EH (cell line): ENCODE measurements around the gene GABARAPL1.

Experiments
- DNase-seq: peaks from one replicate; pipeline ENCODE4 v3.0.0-alpha.2; 2015; ENCODE audit warnings: low read depth

Gene GABARAPL1

GRCh38 chr12:10234562-10234961 lies 21.9 kb downstream of the GABARAPL1 start:
- DNase-seq = no peak

- DNase-seq = peak; percentile 48
These were observed 23.3 kb downstream of the GABARAPL1 start for GRCh38 chr12:10235761-10236631.

GRCh38 chr12:10236720-10237119 lies 24.0 kb downstream of the GABARAPL1 start:
- no peak for DNase-seq

- DNase-seq = no peak
These were observed 25.8 kb downstream of the GABARAPL1 start for GRCh38 chr12:10238526-10238925.

GRCh38 chr12:10241290-10241689 lies 28.6 kb downstream of the GABARAPL1 start:
- no peak for DNase-seq

- no peak for DNase-seq
These were observed 29.1 kb downstream of the GABARAPL1 start for GRCh38 chr12:10241727-10242126.

GRCh38 chr12:10242539-10242938 lies 29.9 kb downstream of the GABARAPL1 start:
- DNase-seq = no peak

- no peak for DNase-seq
These were observed 31.3 kb downstream of the GABARAPL1 start for GRCh38 chr12:10243818-10244520.

- DNase-seq = no peak
These were observed 34.9 kb downstream of the GABARAPL1 start for GRCh38 chr12:10247436-10248058.

- DNase-seq = no peak
These were observed 37.2 kb downstream of the GABARAPL1 start for GRCh38 chr12:10249690-10250455.

GRCh38 chr12:10251669-10252068 lies 39.0 kb downstream of the GABARAPL1 start:
- no peak for DNase-seq

- DNase-seq = no peak
These were observed 39.5 kb downstream of the GABARAPL1 start for GRCh38 chr12:10252201-10252600.

- no peak for DNase-seq
These were observed 43.4 kb downstream of the GABARAPL1 start for GRCh38 chr12:10256064-10256463.

- no peak for DNase-seq
These were observed 48.2 kb downstream of the GABARAPL1 start for GRCh38 chr12:10260927-10261326.

- no peak for DNase-seq
These were observed 55.4 kb downstream of the GABARAPL1 start for GRCh38 chr12:10268037-10268436.

- no peak for DNase-seq
These were observed 59.8 kb downstream of the GABARAPL1 start for GRCh38 chr12:10272467-10272866.
